ENCODE data around the gene LOXL1. TPM values are rescaled to one million over a fixed set of nuclear protein-coding genes. Genes with fewer than 3 reads are reported as not detected.

The LOXL1 gene
- total RNA-seq: 1 to 10 TPM; 1.8 to 8.3 (median 5.4) TPM

- Histone ChIP-seq H3K9me3 (peaks cover 0 to 3% (median 0%) of the 10 kb centered on the region in 4 donors), H3K36me3 (no peaks in the 10 kb centered on the region), H3K27ac (peak within 1 kb of the TSS; percentile 57 to 82 (median 72)), H3K4me3 (peak within 1 kb of the TSS; percentile 44 to 78 (median 69)), H3K27me3 (no peaks in the 10 kb centered on the region), H3K4me1 (peaks cover 0 to 74% (median 10%) of the 10 kb centered on the region in 4 donors)
- DNase-seq: peak in 2 of 3 donors; percentile 67 to 69
- TF ChIP-seq CTCF (IDR thresholded peaks at IDR 0.05): no peak
- no peak for TF ChIP-seq POLR2A (IDR thresholded peaks at IDR 0.05)
These were observed at the start of gene LOXL1 for GRCh38 chr15:73926219-73927002. TSS of gene LOXL1 (plus strand) at chr15:73926462. CDS start at chr15:73926784, 322 bp downstream.

- no peaks in the 10 kb centered on the region for H3K27me3 ChIP-seq
- no peak for DNase-seq
- no peaks in the 10 kb centered on the region for H3K4me1 ChIP-seq
- H3K4me3 ChIP-seq: no peak overlapping the region
- H3K27ac ChIP-seq: no peak overlapping the region
- H3K36me3 ChIP-seq: no peaks in the 10 kb centered on the region
- no peak for TF ChIP-seq POLR2A (IDR thresholded peaks at IDR 0.05)
- TF ChIP-seq CTCF (IDR thresholded peaks at IDR 0.05): no peak
- no peaks in the 10 kb centered on the region for H3K9me3 ChIP-seq
These were observed 46.8 kb upstream of the LOXL1 start for GRCh38 chr15:73879426-73879825.

- Histone ChIP-seq H3K4me1 (no peaks in the 10 kb centered on the region), H3K4me3 (no peak overlapping the region), H3K27ac (no peak overlapping the region), H3K36me3 (no peaks in the 10 kb centered on the region), H3K27me3 (no peaks in the 10 kb centered on the region), H3K9me3 (no peaks in the 10 kb centered on the region)
- no peak for DNase-seq
- no peak for TF ChIP-seq CTCF (IDR thresholded peaks at IDR 0.05)
- TF ChIP-seq POLR2A (IDR thresholded peaks at IDR 0.05): no peak
These were observed 44.5 kb upstream of the LOXL1 start for GRCh38 chr15:73881579-73882320.

GRCh38 chr15:73882761-73883419 lies 43.4 kb upstream of the LOXL1 start:
- H3K4me3 ChIP-seq: no peak overlapping the region
- H3K9me3 ChIP-seq: no peaks in the 10 kb centered on the region
- TF ChIP-seq CTCF (IDR thresholded peaks at IDR 0.05) (no peak), POLR2A (IDR thresholded peaks at IDR 0.05) (no peak)
- H3K4me1 ChIP-seq: no peaks in the 10 kb centered on the region
- no peak for DNase-seq
- no peaks in the 10 kb centered on the region for H3K27me3 ChIP-seq
- H3K27ac ChIP-seq: no peak overlapping the region
- H3K36me3 ChIP-seq: no peaks in the 10 kb centered on the region

- H3K9me3 ChIP-seq: no peaks in the 10 kb centered on the region
- H3K27ac ChIP-seq: no peak overlapping the region
- no peak overlapping the region for H3K4me3 ChIP-seq
- DNase-seq: peak in 1 of 3 donors; percentile 34
- no peaks in the 10 kb centered on the region for H3K4me1 ChIP-seq
- no peaks in the 10 kb centered on the region for H3K36me3 ChIP-seq
- no peaks in the 10 kb centered on the region for H3K27me3 ChIP-seq
- TF ChIP-seq CTCF (IDR thresholded peaks at IDR 0.05): no peak
These were observed 42.1 kb upstream of the LOXL1 start for GRCh38 chr15:73884159-73884558.

All from Peyer's patch (tissue), 4 donors.